Measurements from ENCODE around the gene RASD1. TPM values are rescaled to one million over a fixed set of nuclear protein-coding genes. Genes with fewer than 3 reads are reported as not detected.

RASD1 gene
- total and polyA plus RNA-seq, 11 donors, result 1.5 to 79.2 (median 17.5) TPM

DNA sequence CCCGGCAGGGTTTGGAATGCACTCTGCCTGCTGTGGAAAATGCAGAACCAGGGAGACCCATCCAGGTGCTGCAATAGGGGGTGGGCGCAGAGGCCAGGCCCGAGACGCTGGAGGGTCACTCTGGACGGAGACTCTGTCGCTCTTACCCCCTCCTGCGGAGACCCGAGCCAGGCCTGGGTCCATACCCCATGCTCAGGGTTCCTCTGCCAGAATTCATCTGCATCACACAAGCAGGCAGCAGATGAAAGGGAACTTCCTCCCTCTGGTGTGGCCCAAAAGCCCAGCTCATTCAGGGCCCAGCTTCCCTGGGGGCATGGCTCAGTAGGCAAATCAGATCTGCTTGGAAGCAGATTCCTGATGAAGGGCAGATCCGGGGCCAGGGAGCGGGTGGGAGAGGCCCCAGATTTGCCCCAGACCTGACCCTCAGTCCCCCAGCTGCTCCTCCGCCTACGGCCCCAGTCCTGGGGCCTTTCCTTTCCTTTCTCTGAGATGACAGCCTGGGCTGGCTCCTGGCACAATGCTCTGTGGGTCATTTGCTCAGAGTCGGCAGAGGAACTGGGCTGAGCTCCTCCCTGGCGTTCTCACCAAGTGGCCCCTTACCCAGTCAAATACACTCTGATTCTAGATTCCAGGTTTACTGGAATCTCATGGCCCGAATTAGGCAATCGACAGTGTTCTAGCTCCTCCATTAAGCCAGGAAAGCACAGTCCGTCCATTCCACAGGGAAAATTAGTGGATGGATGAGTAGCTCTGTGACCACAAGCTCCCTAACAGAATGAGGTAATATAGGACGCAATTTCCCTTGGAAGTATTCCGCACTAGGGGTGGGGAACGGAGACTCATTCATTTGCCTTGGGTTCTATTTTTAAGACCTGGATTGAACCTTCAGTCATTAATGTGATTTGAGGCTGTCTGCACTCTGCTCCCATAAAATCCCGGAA lies 19.1 kb upstream of the RASD1 start:
- no peak overlapping the region for H3K27ac ChIP-seq
- DNase-seq (peak in 2 of 5 donors; percentile 12 to 42), ATAC-seq (peak in 1 of 4 donors; percentile 34)
- no peaks in the 10 kb centered on the region for H3K4me1 ChIP-seq
- intact Hi-C loops (cut with DNase I), result no loop called here
- no peaks in the 10 kb centered on the region for H3K27me3 ChIP-seq
- no peaks in the 10 kb centered on the region for H3K36me3 ChIP-seq
- WGBS, 4 donors, result 85 to 90% (median 88%) methylated on average over 20 to 21 of the region's 21 CpGs
- H3K9me3 ChIP-seq, result no peaks in the 10 kb centered on the region
- H3K4me3 ChIP-seq, result no peak overlapping the region
- TF ChIP-seq POLR2A (IDR thresholded peaks at IDR 0.05), result no peak
- TF ChIP-seq, protein P1, sequence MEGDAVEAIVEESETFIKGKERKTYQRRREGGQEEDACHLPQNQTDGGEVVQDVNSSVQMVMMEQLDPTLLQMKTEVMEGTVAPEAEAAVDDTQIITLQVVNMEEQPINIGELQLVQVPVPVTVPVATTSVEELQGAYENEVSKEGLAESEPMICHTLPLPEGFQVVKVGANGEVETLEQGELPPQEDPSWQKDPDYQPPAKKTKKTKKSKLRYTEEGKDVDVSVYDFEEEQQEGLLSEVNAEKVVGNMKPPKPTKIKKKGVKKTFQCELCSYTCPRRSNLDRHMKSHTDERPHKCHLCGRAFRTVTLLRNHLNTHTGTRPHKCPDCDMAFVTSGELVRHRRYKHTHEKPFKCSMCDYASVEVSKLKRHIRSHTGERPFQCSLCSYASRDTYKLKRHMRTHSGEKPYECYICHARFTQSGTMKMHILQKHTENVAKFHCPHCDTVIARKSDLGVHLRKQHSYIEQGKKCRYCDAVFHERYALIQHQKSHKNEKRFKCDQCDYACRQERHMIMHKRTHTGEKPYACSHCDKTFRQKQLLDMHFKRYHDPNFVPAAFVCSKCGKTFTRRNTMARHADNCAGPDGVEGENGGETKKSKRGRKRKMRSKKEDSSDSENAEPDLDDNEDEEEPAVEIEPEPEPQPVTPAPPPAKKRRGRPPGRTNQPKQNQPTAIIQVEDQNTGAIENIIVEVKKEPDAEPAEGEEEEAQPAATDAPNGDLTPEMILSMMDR (IDR thresholded peaks at IDR 0.05), result no peak

DNA sequence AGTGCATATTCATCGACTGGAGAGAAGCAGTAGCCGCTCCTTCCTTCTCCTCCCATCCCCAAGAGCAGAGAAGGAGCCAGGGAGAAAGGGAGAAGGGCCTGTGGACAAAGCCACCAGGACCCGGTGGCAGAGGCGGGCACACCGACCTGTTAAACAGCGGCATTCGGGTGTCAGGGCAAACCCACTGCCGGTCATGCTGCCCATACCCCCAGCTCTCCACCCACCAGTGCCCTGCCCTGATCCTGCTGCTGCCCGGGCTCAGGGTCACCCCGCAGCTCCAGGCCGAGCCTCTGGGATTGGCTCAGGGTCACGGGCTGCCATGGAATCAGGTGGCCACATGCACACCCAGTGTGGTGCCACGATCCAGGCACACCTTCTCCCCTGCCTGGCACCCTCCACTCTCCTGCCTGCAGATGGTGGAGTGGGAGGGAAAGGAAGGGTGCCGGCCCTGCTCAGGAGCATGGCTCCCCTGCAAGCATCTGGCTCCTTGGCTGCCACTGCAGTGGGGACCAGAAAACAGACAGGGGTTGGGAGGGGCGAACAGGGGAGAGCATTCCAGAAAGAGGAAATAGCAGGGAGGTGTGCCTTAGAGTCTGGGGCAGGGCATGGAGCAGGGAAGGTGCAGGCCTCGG lies 18.3 kb upstream of the RASD1 start:
- intact Hi-C loops (cut with DNase I), result no loop called here
- WGBS, 4 donors, result 90 to 94% (median 94%) methylated on average over 11 to 16 of the region's 16 CpGs
- DNase-seq, result peak in 2 of 5 donors; percentile 12 to 56
- ATAC-seq, result no peak
- Histone ChIP-seq H3K9me3 (no peaks in the 10 kb centered on the region), H3K4me1 (no peaks in the 10 kb centered on the region), H3K27ac (no peak overlapping the region), H3K4me3 (no peak overlapping the region), H3K36me3 (no peaks in the 10 kb centered on the region), H3K27me3 (no peaks in the 10 kb centered on the region)
- no peak for TF ChIP-seq POLR2A (IDR thresholded peaks at IDR 0.05)
- TF ChIP-seq, protein P1 (IDR thresholded peaks at IDR 0.05), result no peak

DNA sequence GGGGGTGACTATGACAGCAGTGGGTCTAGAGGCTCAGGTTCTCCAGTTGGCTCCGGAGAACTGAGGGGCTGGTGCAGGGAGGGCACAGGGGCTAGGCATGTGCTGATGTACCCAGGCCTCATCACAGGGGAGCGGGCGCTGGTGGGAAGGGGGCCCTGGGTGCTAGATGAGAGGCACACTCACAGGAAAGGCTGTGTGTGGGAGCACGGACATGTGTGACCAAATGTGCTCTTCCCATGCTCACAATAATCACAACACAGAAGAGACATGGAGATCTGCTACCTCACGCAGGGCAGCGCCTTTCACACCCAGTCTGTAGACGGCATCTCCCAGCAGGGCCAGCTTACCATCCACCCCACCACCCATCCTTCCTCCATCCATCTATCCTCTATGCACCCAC lies 17.4 kb upstream of the RASD1 start:
- Histone ChIP-seq H3K27ac (no peak overlapping the region), H3K36me3 (no peaks in the 10 kb centered on the region), H3K4me1 (no peaks in the 10 kb centered on the region), H3K4me3 (no peak overlapping the region), H3K27me3 (no peaks in the 10 kb centered on the region), H3K9me3 (no peaks in the 10 kb centered on the region)
- no peak for ATAC-seq
- no peak for DNase-seq
- intact Hi-C loops (cut with DNase I), result no loop called here
- 94 to 98% (median 97%) methylated on average over 7 of the region's 7 CpGs for WGBS, 4 donors
- TF ChIP-seq, protein P1 (IDR thresholded peaks at IDR 0.05), result no peak
- no peak for TF ChIP-seq POLR2A (IDR thresholded peaks at IDR 0.05)

DNA sequence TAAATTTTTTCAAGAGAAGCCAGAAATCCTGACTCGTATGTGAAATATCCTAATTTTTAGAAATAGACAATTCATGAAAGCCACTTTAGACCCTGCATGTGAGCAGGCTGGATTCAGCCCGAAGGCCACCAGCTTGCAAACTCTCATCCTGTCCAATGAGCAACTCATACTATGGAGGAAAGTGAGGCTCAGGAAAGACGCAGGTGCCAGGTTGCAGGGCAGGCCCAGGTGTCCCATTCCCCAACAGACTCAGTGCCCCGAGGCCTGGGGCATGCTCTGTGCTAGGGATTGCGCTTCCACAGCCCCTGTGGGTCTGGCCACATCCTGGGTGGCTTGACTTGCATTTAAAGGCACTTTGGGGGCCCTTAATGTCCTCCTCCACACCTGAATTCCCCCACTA lies 16.7 kb upstream of the RASD1 start:
- no peaks in the 10 kb centered on the region for H3K27me3 ChIP-seq
- DNase-seq (peak in 1 of 5 donors; percentile 13), ATAC-seq (no peak)
- no peak overlapping the region for H3K4me3 ChIP-seq
- H3K36me3 ChIP-seq, result no peaks in the 10 kb centered on the region
- H3K27ac ChIP-seq, result no peak overlapping the region
- TF ChIP-seq, protein P1 (IDR thresholded peaks at IDR 0.05), result no peak
- TF ChIP-seq POLR2A (IDR thresholded peaks at IDR 0.05), result no peak
- WGBS, 4 donors, result 85 to 96% (median 94%) methylated on average over 2 to 5 of the region's 5 CpGs
- intact Hi-C loops (cut with DNase I), result no loop called here
- H3K9me3 ChIP-seq, result no peaks in the 10 kb centered on the region
- H3K4me1 ChIP-seq, result peaks cover 0 to 4% (median 0%) of the 10 kb centered on the region in 12 donors
